Liver (tissue), 9 donors: ENCODE results near the gene TPSB2. TPM values are rescaled to one million over a fixed set of nuclear protein-coding genes. Genes with fewer than 3 reads are reported as not detected.

Source experiments
- DNase-seq: peaks from one replicate; pipeline ENCODE4 v3.0.0-alpha.2; 2017; ENCODE audit warnings: low spot score
- H3K27ac ChIP-seq, 2 donors: one replicate each; pipeline ENCODE4 v1.7.0; 2013; ENCODE audit warnings: inconsistent platforms in 2 of 2, low read length in 2 of 2, control low read depth in 1 of 2, low read depth in 1 of 2, mild to moderate bottlenecking in 1 of 2
- H3K27me3 ChIP-seq, 4 donors: one replicate each; pipeline versions ENCODE4 v1.6.1 to v1.7.0; 2013; ENCODE audit warnings: low read length in 3 of 4, inconsistent platforms in 1 of 4, mild to moderate bottlenecking in 1 of 4, moderate library complexity in 1 of 4; ENCODE audit not compliant: control insufficient read depth in 4 of 4, insufficient read depth in 4 of 4
- H3K36me3 ChIP-seq, 4 donors: one replicate each; pipeline versions ENCODE4 v1.6.1 to v1.7.0; 2013; ENCODE audit warnings: low read length in 3 of 4, mild to moderate bottlenecking in 3 of 4, low read depth in 1 of 4, moderate library complexity in 1 of 4; ENCODE audit not compliant: control insufficient read depth in 4 of 4, insufficient read depth in 3 of 4
- H3K4me1 ChIP-seq, 4 donors: one replicate each; pipeline versions ENCODE4 v1.6.1 to v1.7.0; 2013; ENCODE audit warnings: low read length in 3 of 4, mild to moderate bottlenecking in 3 of 4, moderate library complexity in 1 of 4; ENCODE audit not compliant: control insufficient read depth in 4 of 4, insufficient read depth in 4 of 4
- H3K4me3 ChIP-seq, 3 donors: one replicate each; pipeline versions ENCODE4 v1.6.1 to v1.7.0; 2013; ENCODE audit warnings: low read length in 3 of 3, control low read depth in 1 of 3, low read depth in 1 of 3, mild to moderate bottlenecking in 1 of 3
- H3K9ac ChIP-seq, 2 donors: one replicate each; pipeline ENCODE4 v1.7.0; 2013; ENCODE audit warnings: low read length in 2 of 2, mild to moderate bottlenecking in 2 of 2, moderate library complexity in 2 of 2, control low read depth in 1 of 2, low read depth in 1 of 2
- H3K9me3 ChIP-seq, 4 donors: one replicate each; pipeline versions ENCODE4 v1.6.1 to v1.7.0; 2013; ENCODE audit warnings: low read length in 3 of 4; ENCODE audit not compliant: control insufficient read depth in 4 of 4
- ATF3 ChIP-seq: IDR thresholded peaks from 2 replicates; pipeline ENCODE4 v1.6.1; 2016; ENCODE audit warnings: antibody characterized with exemption
- CTCF ChIP-seq: fragments of 150-350 bp; IDR thresholded peaks from 2 replicates; pipeline ENCODE4 v1.5.1; 2017; ENCODE audit warnings: improper control_type of control experiment, low read depth, low read length; ENCODE audit not compliant: missing input control
- EGR1 ChIP-seq, 2 donors: IDR thresholded peaks; 2 replicates each; pipeline ENCODE4 v1.6.1; 2016 to 2018; ENCODE audit warnings: antibody characterized with exemption in 2 of 2, low read depth in 2 of 2
- FOXA1 ChIP-seq: IDR thresholded peaks from 2 replicates; pipeline ENCODE4 v1.6.1; 2016; ENCODE audit warnings: antibody characterized with exemption
- FOXA2 ChIP-seq: IDR thresholded peaks from 2 replicates; pipeline ENCODE4 v1.6.1; 2016; ENCODE audit warnings: antibody characterized with exemption
- GABPA ChIP-seq, 2 donors: IDR thresholded peaks in 1 of 2; conservative IDR thresholded peaks in 1 of 2; 2 replicates each; pipeline ENCODE4 v1.6.1; 2016; ENCODE audit warnings: antibody characterized with exemption in 2 of 2, mild to moderate bottlenecking in 1 of 2, moderate library complexity in 1 of 2
- HNF4A ChIP-seq, 2 donors: conservative IDR thresholded peaks; 2 replicates each; pipeline ENCODE4 v1.6.1; 2016; ENCODE audit warnings: antibody characterized with exemption in 2 of 2, mild to moderate bottlenecking in 2 of 2
- HNF4G ChIP-seq: IDR thresholded peaks from 2 replicates; pipeline ENCODE4 v1.6.1; 2016; ENCODE audit warnings: antibody characterized with exemption
- JUND ChIP-seq, 2 donors: IDR thresholded peaks; 2 replicates each; pipeline ENCODE4 v1.6.1; 2016; ENCODE audit warnings: antibody characterized with exemption in 2 of 2
- MAX ChIP-seq: IDR thresholded peaks from 2 replicates; pipeline ENCODE4 v1.6.1; 2016; ENCODE audit warnings: antibody characterized with exemption
- NR2F2 ChIP-seq: IDR thresholded peaks from 2 replicates; pipeline ENCODE4 v1.6.1; 2016; ENCODE audit warnings: antibody characterized with exemption
- RAD21 ChIP-seq, 2 donors: IDR thresholded peaks; 2 replicates each; pipeline ENCODE4 v1.6.1; 2016; ENCODE audit warnings: antibody characterized with exemption in 2 of 2, mild to moderate bottlenecking in 2 of 2
- REST ChIP-seq: IDR thresholded peaks from 2 replicates; pipeline ENCODE4 v1.6.1; 2016; ENCODE audit warnings: antibody characterized with exemption, mild to moderate bottlenecking
- RXRA ChIP-seq, 2 donors: IDR thresholded peaks; 2 replicates each; pipeline ENCODE4 v1.6.1; 2017 to 2018; ENCODE audit warnings: antibody characterized with exemption in 2 of 2, mild to moderate bottlenecking in 1 of 2
- SP1 ChIP-seq: IDR thresholded peaks from 2 replicates; pipeline ENCODE4 v1.6.1; 2018; ENCODE audit warnings: antibody characterized with exemption, mild to moderate bottlenecking
- TAF1 ChIP-seq: conservative IDR thresholded peaks from 2 replicates; pipeline ENCODE4 v1.6.1; 2016; ENCODE audit warnings: antibody characterized with exemption, mild to moderate bottlenecking
- YY1 ChIP-seq: IDR thresholded peaks from 2 replicates; pipeline ENCODE4 v1.6.1; 2016; ENCODE audit warnings: antibody characterized with exemption, mild to moderate bottlenecking
- ZBTB33 ChIP-seq: IDR thresholded peaks from 2 replicates; pipeline ENCODE4 v1.6.1; 2016; ENCODE audit warnings: antibody characterized with exemption
- WGBS: extraction: QIAGEN DNeasy Blood & Tissue Kit; methylation state at CpG from one replicate; pipeline ENCODE4 v1.1.7; 2013; 5-methylcytosine and 5-hydroxymethylcytosine counted together
- polyA plus RNA-seq, 2 donors: library from polyadenylated mRNA; stranded (reverse) in 1 of 2; unstranded in 1 of 2; fragments of 200-250 nt in 1 of 2; fragments of >200 nt in 1 of 2; fragmentation: Nextera tagmentation in 1 of 2; extraction: Ambion mirVana in 1 of 2; gene quantifications; one replicate each; pipeline versions ENCODE4 v1.2.1 to v1.2.3, GENCODE V29; 2013 to 2015
- total RNA-seq, 2 donors: library from RNA; depleted of rRNA; stranded (reverse); fragments of >200 nt; gene quantifications; one replicate each; pipeline ENCODE4 v1.2.3, GENCODE V29; 2014
- donor health status: healthy.
- donor health status: healthy.
- donor health status: healthy.
- donor health status: healthy.
- donor health status: healthy.

TPSB2 gene
- total and polyA plus RNA-seq, 4 donors: 0.09 to 12.7 (median 0.45) TPM

- Histone ChIP-seq H3K9me3 (no peaks in the 10 kb centered on the region), H3K27ac (no peak overlapping the region), H3K9ac (no peak overlapping the region), H3K36me3 (peaks cover 0 to 21% (median 3%) of the 10 kb centered on the region in 4 donors), H3K4me3 (no peak overlapping the region), H3K27me3 (no peaks in the 10 kb centered on the region), H3K4me1 (peaks cover 0 to 8% (median 2%) of the 10 kb centered on the region in 4 donors)
- DNase-seq: no peak
- WGBS: 87% methylated on average over 38 of the region's 38 CpGs
- TF ChIP-seq FOXA2: no peak
- TF ChIP-seq HNF4A (conservative IDR thresholded peaks at IDR 0.05): no peak
Observed at GRCh38 chr16:1223355-1224214, 6.4 kb downstream of the TPSB2 start.

- Histone ChIP-seq H3K36me3 (peaks cover 0 to 28% (median 5%) of the 10 kb centered on the region in 4 donors), H3K9me3 (no peaks in the 10 kb centered on the region), H3K4me3 (no peak overlapping the region), H3K9ac (no peak overlapping the region), H3K4me1 (peaks cover 0 to 8% (median 2%) of the 10 kb centered on the region in 4 donors), H3K27me3 (no peaks in the 10 kb centered on the region), H3K27ac (no peak overlapping the region)
- 78% methylated on average over 25 of the region's 25 CpGs for WGBS
- DNase-seq: no peak
- TF ChIP-seq TAF1 (no peak), RXRA (IDR thresholded peaks at IDR 0.05) (no peak), CTCF (no peak), HNF4G (no peak), GABPA (IDR thresholded peaks at IDR 0.05 in 1 of 2, conservative IDR thresholded peaks at IDR 0.05 in 1 of 2) (no peak), NR2F2 (no peak), SP1 (no peak), FOXA1 (no peak), ATF3 (no peak), YY1 (no peak), JUND (IDR thresholded peaks at IDR 0.05) (no peak), EGR1 (IDR thresholded peaks at IDR 0.05; ENCODE audit: low read depth in 2 of 2) (no peak), HNF4A (conservative IDR thresholded peaks at IDR 0.05) (no peak), ZBTB33 (no peak), FOXA2 (no peak), MAX (no peak), RAD21 (IDR thresholded peaks at IDR 0.05) (no peak), REST (no peak)
Observed at GRCh38 chr16:1222553-1223354, 7.2 kb downstream of the TPSB2 start.
